Spleen (tissue), 7 donors: Measurements from ENCODE around the gene SUCNR1.

Source experiments
- POLR2A ChIP-seq, 3 donors: fragments of 450-650 bp; IDR thresholded peaks; one replicate each; pipeline ENCODE4 v1.5.1; 2017; ENCODE audit warnings: antibody characterized with exemption in 3 of 3, mild to moderate bottlenecking in 1 of 3
- TF ChIP-seq, protein P1 (sequence below), 11 experiments: fragments of 200-600 bp in 7 of 11; fragments of 450-650 bp in 4 of 11; sonication (generic) in 4 of 11; IDR thresholded peaks in 8 of 11; conservative IDR thresholded peaks in 3 of 11; 1 replicate in 7 of 11; 2 replicates in 4 of 11; pipeline versions ENCODE4 v1.4.0 to v1.8.0; 2016 to 2021; ENCODE audit warnings: antibody characterized with exemption in 11 of 11, inconsistent platforms in 4 of 11, mild to moderate bottlenecking in 1 of 11
- donor health status: DM: no; HTN: no; CAD: no; lungs with moderate emphysema.
- donor health status: DM: no; HTN: no; CAD: no.
- donor health status: DM: no; HTN: no; CAD: no.

DNA sequence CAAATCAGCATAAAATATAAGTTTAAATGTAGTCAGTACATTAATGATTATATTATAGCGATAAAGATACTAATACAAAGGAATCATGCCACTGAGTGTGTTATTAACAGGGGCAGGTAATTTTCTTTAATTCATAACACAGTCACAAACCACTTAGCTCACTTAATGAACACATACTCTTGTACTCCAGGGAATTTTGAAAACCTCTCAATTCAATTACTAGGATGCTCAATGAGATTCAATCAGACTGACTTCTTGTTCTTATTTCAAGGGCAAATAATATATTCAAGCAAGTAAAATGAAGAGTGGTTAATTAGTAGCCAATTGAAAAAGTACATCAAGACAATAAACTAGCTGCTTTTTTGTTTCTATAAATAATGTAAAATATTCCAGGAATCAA is 5.8 kb upstream of the SUCNR1 start:
- TF ChIP-seq, protein P1, sequence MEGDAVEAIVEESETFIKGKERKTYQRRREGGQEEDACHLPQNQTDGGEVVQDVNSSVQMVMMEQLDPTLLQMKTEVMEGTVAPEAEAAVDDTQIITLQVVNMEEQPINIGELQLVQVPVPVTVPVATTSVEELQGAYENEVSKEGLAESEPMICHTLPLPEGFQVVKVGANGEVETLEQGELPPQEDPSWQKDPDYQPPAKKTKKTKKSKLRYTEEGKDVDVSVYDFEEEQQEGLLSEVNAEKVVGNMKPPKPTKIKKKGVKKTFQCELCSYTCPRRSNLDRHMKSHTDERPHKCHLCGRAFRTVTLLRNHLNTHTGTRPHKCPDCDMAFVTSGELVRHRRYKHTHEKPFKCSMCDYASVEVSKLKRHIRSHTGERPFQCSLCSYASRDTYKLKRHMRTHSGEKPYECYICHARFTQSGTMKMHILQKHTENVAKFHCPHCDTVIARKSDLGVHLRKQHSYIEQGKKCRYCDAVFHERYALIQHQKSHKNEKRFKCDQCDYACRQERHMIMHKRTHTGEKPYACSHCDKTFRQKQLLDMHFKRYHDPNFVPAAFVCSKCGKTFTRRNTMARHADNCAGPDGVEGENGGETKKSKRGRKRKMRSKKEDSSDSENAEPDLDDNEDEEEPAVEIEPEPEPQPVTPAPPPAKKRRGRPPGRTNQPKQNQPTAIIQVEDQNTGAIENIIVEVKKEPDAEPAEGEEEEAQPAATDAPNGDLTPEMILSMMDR (IDR thresholded peaks at IDR 0.05 in 8 of 11, conservative IDR thresholded peaks at IDR 0.05 in 3 of 11), result no peak
- no peak for TF ChIP-seq POLR2A (IDR thresholded peaks at IDR 0.05)
